ENCODE measurements around the gene COMT.

COMT gene

DNA sequence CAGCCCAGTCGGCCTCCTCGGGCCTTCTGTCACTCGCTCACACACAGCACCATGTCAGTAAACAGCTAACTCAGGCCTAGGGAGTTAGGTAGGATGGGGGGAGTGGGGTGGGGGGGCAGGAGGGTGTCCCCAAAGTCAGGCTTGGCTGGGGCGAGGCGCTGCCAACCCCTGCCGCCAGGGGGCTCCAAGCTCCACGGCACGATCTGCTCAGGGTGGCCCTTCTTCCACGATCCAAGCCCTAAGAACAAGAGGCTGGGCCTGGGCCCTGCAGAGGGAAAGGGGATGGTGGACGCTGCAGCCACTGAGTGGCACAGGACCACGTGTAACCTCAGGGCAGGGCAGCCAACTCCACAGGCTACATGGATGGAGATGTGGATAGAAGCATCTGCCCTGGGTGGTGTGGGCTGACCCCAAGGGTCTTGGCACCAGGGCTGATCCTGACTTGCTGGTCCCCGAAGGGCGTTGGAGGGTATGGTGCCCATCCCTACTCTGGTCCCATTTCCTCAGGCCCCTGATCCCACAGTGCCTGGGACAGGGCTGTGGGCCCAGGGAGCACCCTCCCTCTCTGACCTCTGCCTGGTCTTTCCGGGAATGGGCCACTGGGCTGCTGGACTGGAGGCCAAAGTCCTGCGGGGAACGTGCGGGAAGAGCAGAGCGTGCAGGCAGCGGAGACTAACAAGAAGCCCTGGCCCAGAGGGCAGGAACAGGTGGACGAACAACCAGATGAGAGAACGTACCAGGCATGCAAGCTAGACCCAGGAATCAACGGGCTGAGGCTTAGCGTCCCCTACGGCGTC is 29.1 kb downstream of the COMT start:
- peak; percentile 77 to 83 for DNase-seq

DNA sequence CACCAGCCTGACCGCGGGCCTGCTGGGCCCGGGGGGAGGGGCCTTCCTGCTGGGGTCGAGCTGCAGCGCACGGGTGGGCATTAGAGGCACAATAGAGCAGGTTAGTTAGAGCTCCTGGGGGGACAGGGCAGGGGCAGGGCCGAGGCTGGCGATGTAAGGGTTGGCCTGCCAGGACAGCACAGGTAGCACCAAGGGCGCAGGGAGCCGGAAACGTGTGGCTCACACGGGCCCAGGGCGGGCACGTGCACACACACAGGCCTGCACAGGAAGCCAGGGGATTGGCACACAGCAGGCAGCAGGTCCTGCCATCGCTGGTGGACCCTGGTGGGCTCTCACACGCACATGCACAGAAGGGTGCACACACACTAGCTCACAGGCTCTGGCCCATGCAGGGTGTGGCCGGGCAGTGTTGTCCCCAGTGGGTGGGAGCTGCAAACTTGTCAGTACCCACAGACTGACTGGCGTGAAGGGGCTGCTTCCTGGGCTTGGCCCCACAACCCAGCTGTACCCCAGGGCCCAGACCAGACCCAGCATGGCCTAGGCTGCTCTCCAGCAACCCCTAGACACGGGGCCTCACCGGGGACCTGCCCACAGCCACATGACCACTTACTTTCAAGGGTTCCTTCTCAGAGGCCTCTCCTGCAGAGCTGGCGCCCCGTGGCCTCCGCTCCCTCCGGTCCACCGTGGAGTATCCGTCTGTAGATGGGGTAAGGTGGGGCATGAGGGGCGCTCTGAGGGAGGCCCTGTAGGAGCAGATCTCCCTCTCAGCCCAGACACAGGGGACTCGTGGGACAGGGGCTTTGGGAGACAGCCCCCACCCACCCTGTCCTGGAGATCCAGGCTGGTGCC is 29.9 kb downstream of the COMT start:
- DNase-seq = no peak

DNA sequence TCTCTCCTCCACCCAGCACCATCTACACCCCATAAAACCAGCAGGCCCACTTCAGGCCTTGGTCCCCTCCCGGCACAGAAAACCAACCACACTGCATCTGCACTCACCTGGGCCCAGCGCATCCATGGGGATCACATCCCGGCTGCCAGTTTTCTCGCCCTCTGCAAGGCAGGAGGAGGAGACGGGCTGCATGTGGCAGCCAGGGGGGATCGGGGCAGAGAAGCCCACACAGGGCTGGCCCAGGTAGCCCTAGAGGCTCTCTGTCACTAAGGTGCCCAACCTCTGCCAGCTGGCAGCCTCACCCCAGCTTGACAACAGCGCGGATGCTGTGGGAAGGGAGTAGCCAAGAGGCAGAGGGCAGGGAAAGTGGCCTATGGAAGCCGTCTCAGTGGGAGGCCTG is 30.7 kb downstream of the COMT start:
- no peak for DNase-seq

- DNase-seq = no peak
These were observed 31.3 kb downstream of the COMT start for GRCh38 chr22:19972652-19973550.

DNA sequence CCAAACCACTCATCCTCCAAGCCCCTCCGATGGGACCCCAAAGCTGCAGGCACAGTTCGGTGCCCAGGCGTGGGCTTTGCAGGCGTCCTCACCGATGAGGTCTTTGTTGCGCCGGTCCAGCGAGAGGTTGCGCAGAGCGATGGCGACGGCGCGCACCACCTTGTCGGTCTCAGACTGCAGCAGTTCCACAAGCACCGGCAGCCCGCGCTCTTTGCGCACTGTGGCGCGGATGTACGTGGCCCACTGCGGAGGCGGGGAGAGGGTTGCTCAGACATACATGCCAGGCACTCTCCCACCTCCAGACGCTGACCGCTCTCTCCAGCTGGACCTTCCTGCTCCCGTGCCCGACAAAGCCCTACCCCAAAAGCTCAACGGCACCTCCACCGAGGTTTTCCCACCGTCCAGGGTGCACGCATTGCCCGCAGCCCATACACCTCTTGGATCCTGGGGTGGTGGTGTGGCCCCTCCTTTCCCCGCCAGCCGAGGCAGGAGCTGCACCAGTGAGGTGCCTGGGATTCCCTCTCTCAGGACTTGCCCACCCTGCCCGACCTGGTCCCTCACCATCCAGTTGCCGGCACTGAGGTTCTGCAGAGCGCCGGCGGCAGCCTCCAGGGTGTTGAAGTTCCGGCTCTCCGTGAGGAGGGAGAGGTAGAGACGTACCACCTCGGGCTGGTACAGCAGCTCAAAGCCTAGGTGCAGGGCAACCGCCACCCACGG is 32.1 kb downstream of the COMT start:
- DNase-seq = no peak

DNA sequence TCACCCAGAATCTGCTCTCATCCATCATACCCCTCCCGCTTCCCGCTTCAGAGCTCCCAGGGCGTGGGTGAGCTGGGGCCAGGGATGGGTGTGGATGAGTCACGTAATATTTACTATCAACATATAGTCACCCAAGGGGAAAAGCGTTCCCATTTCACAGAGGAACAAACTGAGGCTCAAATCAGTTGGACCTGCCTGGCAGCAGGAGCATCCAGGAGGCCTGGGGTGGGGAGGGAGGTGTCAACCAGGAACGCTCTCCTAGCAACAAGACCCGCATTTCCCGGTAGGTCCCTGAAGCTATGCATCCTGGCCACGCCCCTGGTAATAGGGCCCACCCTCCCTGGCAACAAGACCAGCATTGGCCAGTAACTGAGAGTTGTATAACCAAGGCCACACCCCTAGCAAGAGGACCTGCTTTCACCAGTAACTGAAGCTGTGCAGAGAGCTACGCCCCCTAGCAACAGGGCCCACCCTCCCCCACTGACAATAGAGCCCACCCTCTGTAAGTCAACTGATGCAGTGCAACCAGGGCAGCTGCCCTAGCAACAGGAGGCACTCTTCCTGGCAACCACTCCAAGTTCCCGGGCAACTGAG is 32.8 kb downstream of the COMT start:
- no peak for DNase-seq

DNA sequence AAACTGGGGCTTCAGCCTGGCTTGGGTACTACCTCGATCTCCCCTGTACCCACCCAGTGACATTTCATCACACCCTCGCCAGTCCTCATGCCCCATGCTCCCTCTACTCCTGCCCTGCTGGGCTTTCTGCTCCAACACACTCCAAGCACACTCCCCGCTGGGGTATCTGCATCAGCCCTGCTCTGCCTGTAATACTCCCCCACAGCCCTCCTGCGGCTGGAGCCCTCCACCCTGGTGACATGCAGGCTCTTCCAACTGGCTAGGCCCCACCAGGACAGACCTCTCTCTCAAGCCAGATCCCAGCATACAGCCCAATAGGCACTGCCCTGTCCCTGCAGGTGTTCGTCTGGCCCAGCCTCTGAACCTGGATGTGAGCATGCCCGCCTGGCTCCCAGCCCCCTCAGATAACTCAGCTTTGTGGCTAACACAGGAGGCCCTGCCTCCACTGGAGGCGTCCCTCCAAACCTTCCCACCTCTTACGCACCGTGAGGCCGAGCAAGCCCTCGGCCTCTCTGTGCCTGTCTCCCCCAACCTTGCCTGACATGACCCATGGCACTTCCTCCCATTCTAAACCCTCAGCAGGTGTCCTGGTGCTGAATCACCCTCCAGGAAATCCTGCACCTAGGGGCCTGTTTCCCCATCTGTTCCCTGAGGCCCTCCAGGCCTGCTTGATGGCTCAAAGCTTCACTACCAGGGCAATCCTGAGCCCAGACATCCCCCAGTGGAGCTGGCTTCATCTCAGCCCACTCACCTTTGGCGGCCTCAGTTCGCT is 33.5 kb downstream of the COMT start:
- DNase-seq = no peak

DNA sequence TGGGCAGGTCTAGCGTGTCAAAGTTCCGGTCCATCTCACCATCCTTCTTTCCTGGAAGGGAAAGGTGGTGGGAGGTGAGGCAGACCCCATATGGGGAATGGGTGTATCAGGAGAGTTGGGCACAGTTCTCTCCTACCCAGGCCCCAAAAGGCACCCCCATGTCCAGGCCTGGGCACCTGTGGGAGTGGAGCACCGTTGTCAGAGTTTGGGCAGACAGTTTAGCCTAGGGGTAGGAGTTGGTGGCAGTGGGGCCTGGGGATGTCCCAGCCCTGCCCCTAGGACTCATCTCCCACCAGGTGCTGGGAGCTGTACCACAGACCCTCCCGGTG is 34.1 kb downstream of the COMT start:
- DNase-seq = no peak

GRCh38 chr22:19976671-19977070 is 35.1 kb downstream of the COMT start:
- DNase-seq = no peak

DNA sequence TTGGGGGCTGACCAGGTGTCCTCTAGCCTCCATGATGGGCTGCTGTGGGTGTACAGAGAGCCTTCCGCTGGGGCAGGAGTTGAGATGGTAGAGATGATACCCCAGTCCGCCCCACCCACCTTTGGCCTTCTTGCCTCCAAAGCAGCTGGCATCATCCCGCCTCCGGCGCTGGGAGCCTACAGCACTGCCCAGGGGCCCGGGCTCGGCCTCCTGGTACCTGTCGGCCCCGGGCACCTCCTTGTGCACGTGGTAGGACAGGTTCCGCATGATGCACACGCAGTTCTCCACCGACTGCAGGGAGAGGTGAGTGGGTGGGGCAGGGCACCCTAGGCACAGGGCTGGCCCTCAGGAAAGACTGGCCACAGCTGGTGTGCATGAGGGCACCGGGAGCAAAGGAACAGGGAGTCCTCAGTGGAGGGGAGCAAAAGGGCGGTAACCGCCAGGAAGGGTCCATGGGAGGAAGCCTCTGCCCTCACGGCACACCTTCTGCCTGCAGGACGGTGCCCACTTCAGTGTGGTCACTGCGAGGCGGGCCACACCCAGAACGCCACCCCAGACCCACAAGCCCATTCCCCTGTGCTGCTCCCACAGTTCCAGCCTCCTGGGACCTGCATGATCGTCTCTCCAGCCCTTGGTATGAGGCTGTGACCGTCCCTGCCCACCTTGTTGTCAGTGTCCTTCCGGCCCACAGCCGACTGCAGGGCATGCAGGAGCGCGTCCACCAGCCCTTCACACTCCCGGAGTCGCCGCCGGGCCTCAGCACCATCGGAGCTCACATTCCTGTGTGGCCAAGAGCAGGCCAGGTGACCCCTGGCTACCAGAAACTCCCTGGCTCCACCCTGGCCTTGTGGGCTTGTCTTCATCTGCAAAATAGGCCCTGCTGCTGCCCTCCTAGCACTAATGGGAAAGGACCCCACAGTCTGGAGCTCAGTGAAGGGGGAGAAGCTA is 36.0 kb downstream of the COMT start:
- no peak for DNase-seq

DNA sequence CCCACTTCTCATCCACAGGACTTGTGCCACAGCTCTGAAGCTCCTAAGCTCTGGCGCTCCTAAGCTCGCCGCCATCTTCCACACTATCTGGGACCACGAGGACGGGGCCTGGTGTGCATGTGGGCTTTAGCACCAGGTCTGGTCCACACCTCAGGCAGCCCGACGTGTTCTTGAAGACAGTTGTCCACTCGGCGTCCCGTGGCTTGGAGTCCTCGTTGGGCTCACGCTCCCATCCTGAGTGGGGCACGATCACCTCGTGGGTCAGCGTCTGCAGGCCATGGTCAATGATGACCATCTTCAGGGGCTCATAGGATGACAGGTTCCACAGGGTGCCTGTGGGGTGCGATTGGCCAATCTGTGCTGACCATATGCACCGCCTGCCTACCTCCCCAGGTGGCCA is 37.2 kb downstream of the COMT start:
- DNase-seq = no peak

DNA sequence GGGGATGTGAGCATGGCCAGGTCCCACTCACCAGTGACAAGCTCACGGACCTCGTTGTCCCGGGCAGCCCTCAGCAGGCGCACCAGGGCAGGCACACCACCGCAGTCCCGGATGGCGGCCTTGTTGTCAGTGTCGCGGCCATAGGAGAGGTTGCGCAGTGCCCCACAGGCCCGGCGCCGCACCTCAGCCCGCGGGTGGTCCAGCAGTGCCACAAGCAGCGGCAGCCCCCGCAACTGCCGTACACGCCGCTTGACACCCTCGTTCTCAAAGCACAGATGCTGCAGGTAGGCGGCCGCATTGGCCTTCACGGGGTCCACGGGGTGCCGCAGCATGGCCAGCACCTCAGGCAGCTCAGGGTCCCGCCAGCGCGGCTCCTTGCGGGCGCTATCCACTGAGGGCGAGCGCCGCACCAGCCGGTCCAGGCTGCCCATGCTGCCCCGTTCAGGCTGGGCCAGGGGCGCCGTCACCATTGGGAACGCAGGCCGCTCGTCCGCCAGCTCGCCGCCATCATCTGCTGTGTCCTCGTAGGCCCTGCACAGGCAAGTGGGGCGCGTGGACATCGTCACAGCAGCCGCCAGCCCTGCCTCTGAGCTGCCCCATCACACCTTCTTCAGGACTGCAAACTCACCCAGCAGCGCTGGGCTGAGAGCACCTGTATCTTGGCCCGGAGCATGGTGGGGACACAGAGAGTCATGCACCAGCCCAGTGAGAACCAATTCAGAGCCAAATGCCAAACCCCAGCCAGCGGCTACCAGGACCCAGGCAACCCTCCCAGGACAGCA is 38.3 kb downstream of the COMT start:
- DNase-seq = no peak

GRCh38 chr22:19980766-19981165 is 39.2 kb downstream of the COMT start:
- no peak for DNase-seq

DNA sequence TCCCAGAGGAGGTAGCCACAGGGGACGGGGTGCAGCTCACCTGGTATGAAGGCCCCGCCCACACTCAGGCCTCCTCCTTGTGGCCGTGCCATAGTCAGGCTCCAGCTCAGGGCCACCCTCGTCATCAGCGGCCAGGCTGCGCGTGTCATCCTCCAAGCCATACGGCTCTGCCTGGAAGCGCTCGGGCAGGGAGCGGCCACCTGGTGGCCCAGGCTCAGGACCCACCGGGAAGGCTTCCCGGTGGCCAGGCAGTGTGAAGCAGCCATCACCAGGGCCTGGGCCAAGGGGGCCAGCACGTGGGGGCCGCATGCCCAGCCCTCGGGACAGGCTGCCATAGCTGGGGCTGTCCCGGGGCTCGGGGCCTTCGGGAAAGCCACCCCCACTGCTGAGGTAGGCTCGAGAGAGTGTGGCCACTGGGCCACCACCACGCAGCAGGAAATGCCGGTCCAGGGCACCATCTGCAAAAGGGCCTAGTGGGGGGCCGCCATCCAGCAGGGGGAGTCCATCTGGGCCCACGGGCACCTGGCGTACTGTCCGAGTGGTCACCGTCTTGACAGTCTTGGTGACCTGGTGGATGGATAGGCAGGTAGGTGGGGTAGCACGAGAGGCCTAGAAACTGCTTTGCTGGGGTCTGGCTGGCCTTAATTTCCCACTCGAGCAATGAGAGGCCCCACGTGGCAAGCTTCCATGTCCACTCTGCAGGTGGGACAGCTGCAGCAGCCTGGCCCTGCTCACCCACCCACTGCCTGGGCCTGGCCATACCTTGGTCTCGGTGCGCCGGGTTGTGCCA is 39.8 kb downstream of the COMT start:
- no peak for DNase-seq

DNA sequence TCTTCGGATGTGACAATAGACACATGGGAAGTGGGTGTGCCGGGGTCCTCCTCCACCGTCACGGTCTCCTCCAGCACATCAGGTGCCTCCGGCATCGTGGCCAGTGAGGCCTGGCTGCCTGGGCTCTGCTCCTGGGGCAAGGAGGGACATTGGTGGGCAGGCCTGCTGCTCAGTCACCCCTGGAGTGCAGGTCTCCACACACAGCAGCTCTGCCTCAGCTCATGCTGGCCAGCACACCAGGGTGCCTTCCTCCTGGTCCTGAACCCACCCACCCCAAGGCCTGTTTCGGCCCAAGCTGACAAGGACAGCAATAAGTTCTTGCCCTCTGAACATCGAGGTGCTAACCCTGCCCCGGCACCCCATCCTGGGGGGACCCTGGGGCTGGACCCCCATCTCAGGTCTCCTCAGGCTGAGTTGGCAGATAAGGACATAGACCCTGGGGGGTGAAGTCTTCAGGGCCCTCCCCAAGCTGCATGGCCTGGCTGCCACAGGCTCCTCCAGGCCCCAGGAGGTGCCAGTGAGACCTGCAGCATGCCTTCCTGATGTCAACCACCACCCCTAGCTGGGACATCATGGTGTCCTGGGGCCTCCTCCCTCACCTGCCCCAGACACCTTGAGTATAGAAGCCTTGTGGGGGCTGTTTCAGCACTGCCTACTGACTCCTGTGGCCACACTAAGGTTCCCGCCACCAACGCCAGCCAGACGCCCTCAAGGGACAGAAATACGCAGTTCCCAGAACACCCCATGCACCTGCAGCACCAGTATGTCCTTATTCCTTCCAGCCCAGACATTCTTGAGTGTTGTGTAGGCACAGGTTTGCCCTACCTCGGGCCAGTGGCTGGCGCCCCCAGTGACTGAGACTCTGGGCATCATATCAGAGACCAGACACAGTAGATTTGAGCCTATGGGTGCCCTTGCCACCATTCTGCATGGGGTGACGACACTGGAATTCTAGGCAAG is 40.7 kb downstream of the COMT start:
- DNase-seq = no peak

- no peak for DNase-seq
These were observed 41.5 kb downstream of the COMT start for GRCh38 chr22:19982991-19983578.

DNA sequence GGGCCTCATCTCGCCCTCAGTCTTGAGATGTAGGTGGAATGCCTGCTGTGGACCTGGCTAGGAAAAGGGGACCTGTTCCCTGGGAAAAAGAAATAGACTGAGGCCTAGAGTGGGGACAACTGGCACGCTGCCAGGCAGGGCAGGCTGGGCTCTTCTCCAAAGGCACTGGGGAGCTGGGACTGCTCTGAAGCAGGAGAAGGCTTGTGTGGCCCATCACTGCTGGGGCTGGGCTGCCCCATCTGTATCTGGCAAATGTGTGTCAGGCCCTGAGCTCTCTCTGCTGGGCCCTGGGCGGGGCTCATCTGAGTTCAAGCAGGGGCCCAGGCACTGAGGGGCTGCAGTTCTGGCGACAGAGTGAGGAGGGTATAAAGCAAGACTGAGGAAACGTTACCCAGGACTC is 42.2 kb downstream of the COMT start:
- no peak for DNase-seq

All from activated CD4-positive, alpha-beta T cell treated with anti-CD3 and anti-CD28 coated beads, Interleukin-2, amount 50 U/mL, for 4 hours (primary cell).